K562 (cell line): ENCODE measurements around the gene KISS1R. TPM values are rescaled to one million over a fixed set of nuclear protein-coding genes. Genes with fewer than 3 reads are reported as not detected.

Experiments used
- CCNT2 ChIP-seq: IDR thresholded peaks from 2 replicates; pipeline ENCODE4 v1.6.1; 2011; ENCODE audit warnings: borderline replicate concordance, low read depth, mild to moderate bottlenecking, moderate library complexity, mixed read lengths, low read length; ENCODE audit not compliant: insufficient read length; ENCODE audit errors: extremely low read depth
- ZNF12 ChIP-seq: sonication (generic); formaldehyde crosslinking; IDR thresholded peaks from 2 replicates; pipeline ENCODE4 v1.4.0; 2020; ENCODE audit warnings: mild to moderate bottlenecking, missing genetic modification reagents
- ZNF212 ChIP-seq: fragments of 450-650 bp; formaldehyde crosslinking; IDR thresholded peaks from 2 replicates; pipeline ENCODE4 v1.4.0; 2020; ENCODE audit warnings: mild to moderate bottlenecking
- polyA plus RNA-seq, 8 experiments: library from polyadenylated mRNA; depleted of rRNA in 4 of 8; stranded (reverse) in 5 of 8; unstranded in 3 of 8; fragments of >200 nt; fragmentation: Nextera tagmentation in 2 of 8; fragmentation: Illumina TruSeq in 1 of 8; extraction: Ambion mirVana in 2 of 8; extraction: Trizol in 1 of 8; gene quantifications; 2 replicates each; pipeline versions ENCODE4 v1.2.1 to v1.2.3, GENCODE V29; 2011 to 2014; ENCODE audit warnings: inconsistent platforms in 1 of 8, missing spikeins in 1 of 8
- total RNA-seq, 7 experiments: library from RNA; depleted of rRNA in 6 of 7; stranded (reverse); fragments of >200 nt in 6 of 7; fragmentation: Illumina TruSeq in 2 of 7; extraction: Trizol in 2 of 7; gene quantifications; 2 replicates each; pipeline versions ENCODE4 v1.2.1 to v1.2.3, GENCODE V29; 2011 to 2021; ENCODE audit warnings: low replicate concordance in 1 of 7
- TF ChIP-seq, protein P1 (sequence below): fragments of 250-450 bp; sonication (Bioruptor Pico); IDR thresholded peaks from 2 replicates; pipeline ENCODE4 v1.4.0; 2020
- TF ChIP-seq, protein P2 (sequence below): fragments of 450-650 bp; IDR thresholded peaks from 2 replicates; pipeline ENCODE4 v1.6.1; 2016; ENCODE audit warnings: mild to moderate bottlenecking, moderate library complexity

KISS1R gene
- total and polyA plus RNA-seq, 9 of the 15 experiments (the other 6 are each of a cell fraction or from before 2014, with no cell fraction given), result 0.37 to 39.4 (median 2.0) TPM

DNA sequence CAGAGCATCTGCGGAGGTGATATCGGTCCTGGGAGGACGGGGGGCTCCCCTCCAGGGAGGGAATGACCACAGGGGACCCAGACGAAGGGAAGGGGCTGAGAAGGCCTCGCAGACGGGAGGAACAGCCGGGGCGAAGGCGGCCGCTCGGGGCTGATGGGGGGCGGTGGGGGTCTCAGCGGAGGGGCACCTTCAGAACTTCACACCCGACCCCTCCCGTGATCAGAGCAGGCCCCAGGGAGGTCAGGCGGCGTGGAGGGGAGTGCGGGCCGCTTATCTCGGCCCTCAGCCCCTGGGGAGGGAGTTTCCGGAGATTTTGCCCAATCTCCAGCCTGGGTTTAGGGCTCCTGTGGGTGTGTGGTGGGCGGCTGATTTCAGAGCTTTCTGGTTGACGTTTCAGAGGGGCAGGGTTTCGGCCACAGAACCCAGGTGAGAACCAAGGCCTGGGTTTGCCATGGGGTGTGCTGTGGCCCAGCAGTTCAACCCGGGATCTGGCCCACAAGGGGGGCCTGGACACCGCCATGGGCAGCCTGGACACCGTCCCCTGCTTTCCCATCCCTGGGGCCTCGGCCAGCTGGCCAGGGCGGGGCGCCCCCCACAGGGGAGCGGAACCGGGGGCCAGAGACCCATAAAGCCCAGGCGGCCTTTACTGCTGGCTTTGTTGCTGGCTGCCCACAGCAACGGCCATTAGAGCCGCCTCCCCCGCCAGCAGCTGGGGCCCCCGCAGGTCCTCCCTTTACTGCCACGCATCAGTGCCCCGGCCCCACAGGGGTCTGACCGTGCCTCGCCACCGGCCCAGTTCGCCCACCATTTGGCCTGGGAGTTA is 37.8 kb downstream of the KISS1R start (continued):
- TF ChIP-seq CCNT2 (peak; percentile 47), ZNF12 (CRISPR knock-in tag) (no peak), ZNF212 (no peak)
- TF ChIP-seq, protein P1, sequence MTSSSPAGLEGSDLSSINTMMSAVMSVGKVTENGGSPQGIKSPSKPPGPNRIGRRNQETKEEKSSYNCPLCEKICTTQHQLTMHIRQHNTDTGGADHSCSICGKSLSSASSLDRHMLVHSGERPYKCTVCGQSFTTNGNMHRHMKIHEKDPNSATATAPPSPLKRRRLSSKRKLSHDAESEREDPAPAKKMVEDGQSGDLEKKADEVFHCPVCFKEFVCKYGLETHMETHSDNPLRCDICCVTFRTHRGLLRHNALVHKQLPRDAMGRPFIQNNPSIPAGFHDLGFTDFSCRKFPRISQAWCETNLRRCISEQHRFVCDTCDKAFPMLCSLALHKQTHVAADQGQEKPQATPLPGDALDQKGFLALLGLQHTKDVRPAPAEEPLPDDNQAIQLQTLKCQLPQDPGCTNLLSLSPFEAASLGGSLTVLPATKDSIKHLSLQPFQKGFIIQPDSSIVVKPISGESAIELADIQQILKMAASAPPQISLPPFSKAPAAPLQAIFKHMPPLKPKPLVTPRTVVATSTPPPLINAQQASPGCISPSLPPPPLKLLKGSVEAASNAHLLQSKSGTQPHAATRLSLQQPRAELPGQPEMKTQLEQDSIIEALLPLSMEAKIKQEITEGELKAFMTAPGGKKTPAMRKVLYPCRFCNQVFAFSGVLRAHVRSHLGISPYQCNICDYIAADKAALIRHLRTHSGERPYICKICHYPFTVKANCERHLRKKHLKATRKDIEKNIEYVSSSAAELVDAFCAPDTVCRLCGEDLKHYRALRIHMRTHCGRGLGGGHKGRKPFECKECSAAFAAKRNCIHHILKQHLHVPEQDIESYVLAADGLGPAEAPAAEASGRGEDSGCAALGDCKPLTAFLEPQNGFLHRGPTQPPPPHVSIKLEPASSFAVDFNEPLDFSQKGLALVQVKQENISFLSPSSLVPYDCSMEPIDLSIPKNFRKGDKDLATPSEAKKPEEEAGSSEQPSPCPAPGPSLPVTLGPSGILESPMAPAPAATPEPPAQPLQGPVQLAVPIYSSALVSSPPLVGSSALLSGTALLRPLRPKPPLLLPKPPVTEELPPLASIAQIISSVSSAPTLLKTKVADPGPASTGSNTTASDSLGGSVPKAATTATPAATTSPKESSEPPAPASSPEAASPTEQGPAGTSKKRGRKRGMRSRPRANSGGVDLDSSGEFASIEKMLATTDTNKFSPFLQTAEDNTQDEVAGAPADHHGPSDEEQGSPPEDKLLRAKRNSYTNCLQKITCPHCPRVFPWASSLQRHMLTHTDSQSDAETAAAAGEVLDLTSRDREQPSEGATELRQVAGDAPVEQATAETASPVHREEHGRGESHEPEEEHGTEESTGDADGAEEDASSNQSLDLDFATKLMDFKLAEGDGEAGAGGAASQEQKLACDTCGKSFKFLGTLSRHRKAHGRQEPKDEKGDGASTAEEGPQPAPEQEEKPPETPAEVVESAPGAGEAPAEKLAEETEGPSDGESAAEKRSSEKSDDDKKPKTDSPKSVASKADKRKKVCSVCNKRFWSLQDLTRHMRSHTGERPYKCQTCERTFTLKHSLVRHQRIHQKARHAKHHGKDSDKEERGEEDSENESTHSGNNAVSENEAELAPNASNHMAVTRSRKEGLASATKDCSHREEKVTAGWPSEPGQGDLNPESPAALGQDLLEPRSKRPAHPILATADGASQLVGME (CRISPR knock-in tag), result 0 out of 2 replicates have a peak, but pooled peaks have one; percentile 47
- TF ChIP-seq, protein P2, sequence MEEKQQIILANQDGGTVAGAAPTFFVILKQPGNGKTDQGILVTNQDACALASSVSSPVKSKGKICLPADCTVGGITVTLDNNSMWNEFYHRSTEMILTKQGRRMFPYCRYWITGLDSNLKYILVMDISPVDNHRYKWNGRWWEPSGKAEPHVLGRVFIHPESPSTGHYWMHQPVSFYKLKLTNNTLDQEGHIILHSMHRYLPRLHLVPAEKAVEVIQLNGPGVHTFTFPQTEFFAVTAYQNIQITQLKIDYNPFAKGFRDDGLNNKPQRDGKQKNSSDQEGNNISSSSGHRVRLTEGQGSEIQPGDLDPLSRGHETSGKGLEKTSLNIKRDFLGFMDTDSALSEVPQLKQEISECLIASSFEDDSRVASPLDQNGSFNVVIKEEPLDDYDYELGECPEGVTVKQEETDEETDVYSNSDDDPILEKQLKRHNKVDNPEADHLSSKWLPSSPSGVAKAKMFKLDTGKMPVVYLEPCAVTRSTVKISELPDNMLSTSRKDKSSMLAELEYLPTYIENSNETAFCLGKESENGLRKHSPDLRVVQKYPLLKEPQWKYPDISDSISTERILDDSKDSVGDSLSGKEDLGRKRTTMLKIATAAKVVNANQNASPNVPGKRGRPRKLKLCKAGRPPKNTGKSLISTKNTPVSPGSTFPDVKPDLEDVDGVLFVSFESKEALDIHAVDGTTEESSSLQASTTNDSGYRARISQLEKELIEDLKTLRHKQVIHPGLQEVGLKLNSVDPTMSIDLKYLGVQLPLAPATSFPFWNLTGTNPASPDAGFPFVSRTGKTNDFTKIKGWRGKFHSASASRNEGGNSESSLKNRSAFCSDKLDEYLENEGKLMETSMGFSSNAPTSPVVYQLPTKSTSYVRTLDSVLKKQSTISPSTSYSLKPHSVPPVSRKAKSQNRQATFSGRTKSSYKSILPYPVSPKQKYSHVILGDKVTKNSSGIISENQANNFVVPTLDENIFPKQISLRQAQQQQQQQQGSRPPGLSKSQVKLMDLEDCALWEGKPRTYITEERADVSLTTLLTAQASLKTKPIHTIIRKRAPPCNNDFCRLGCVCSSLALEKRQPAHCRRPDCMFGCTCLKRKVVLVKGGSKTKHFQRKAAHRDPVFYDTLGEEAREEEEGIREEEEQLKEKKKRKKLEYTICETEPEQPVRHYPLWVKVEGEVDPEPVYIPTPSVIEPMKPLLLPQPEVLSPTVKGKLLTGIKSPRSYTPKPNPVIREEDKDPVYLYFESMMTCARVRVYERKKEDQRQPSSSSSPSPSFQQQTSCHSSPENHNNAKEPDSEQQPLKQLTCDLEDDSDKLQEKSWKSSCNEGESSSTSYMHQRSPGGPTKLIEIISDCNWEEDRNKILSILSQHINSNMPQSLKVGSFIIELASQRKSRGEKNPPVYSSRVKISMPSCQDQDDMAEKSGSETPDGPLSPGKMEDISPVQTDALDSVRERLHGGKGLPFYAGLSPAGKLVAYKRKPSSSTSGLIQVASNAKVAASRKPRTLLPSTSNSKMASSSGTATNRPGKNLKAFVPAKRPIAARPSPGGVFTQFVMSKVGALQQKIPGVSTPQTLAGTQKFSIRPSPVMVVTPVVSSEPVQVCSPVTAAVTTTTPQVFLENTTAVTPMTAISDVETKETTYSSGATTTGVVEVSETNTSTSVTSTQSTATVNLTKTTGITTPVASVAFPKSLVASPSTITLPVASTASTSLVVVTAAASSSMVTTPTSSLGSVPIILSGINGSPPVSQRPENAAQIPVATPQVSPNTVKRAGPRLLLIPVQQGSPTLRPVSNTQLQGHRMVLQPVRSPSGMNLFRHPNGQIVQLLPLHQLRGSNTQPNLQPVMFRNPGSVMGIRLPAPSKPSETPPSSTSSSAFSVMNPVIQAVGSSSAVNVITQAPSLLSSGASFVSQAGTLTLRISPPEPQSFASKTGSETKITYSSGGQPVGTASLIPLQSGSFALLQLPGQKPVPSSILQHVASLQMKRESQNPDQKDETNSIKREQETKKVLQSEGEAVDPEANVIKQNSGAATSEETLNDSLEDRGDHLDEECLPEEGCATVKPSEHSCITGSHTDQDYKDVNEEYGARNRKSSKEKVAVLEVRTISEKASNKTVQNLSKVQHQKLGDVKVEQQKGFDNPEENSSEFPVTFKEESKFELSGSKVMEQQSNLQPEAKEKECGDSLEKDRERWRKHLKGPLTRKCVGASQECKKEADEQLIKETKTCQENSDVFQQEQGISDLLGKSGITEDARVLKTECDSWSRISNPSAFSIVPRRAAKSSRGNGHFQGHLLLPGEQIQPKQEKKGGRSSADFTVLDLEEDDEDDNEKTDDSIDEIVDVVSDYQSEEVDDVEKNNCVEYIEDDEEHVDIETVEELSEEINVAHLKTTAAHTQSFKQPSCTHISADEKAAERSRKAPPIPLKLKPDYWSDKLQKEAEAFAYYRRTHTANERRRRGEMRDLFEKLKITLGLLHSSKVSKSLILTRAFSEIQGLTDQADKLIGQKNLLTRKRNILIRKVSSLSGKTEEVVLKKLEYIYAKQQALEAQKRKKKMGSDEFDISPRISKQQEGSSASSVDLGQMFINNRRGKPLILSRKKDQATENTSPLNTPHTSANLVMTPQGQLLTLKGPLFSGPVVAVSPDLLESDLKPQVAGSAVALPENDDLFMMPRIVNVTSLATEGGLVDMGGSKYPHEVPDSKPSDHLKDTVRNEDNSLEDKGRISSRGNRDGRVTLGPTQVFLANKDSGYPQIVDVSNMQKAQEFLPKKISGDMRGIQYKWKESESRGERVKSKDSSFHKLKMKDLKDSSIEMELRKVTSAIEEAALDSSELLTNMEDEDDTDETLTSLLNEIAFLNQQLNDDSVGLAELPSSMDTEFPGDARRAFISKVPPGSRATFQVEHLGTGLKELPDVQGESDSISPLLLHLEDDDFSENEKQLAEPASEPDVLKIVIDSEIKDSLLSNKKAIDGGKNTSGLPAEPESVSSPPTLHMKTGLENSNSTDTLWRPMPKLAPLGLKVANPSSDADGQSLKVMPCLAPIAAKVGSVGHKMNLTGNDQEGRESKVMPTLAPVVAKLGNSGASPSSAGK, result peak; percentile 80
